ENCODE data around the gene PLSCR1. TPM values are rescaled to one million over a fixed set of nuclear protein-coding genes. Genes with fewer than 3 reads are reported as not detected.

PLSCR1 gene
- total RNA-seq, 1 experiment from 2014 or later: 48.9 TPM

DNA sequence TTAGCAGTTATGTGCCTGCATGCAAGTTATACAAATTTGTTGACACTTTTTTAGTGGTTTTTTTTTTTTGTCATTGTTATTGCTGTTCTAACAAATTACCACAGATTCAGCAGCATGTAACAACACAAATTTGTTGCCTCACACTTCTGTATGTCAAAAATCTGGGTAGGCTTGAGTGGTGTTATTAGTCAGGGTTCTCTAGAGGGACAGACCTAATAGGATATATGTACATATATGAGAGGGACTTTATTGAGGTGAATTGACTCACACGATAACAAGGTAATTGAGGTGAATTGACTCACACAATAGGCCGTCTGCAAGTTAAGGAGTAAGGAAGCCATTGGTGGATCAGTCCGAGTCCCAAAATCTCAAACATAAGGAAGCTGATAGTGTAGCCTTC, 15.0 kb upstream of the PLSCR1 start:
- no peak overlapping the region for H2AFZ ChIP-seq (ENCODE audit: low read length)
- no peak overlapping the region for H2BK12ac ChIP-seq (ENCODE audit: insufficient read length, low read depth, low read length)
- Mint-ChIP-seq H3K4me3 (no peak overlapping the region), H3K4me1 (peaks cover 1% of the 10 kb centered on the region in 2 experiments), H3K36me3 (ENCODE audit: insufficient read depth in 1 of 3, low read depth in 3 of 3) (peaks cover 0 to 18% (median 9%) of the 10 kb centered on the region in 3 experiments; a peak in 6 of 7 replicates), H3K9me3 (peaks cover 4 to 13% of the 10 kb centered on the region in 2 experiments; a peak in 3 of 5 replicates), H3K27ac (no peak overlapping the region), H3K27me3 (ENCODE audit: low read depth) (peaks cover 2% of the 10 kb centered on the region)
- H3K9ac ChIP-seq (ENCODE audit: extremely low read depth, insufficient read length, low read length): no peak overlapping the region
- H3K4ac ChIP-seq (ENCODE audit: low read depth, low read length): no peak overlapping the region
- no peak overlapping the region for H2BK20ac ChIP-seq (ENCODE audit: low read depth, low read length, poor library complexity, severe bottlenecking)
- no peak overlapping the region for H3K14ac ChIP-seq (ENCODE audit: insufficient read depth, low read length)
- H4K8ac ChIP-seq (replicated peaks; ENCODE audit: insufficient read length, low read depth, low read length): no peak overlapping the region
- no peak overlapping the region for H3K18ac ChIP-seq (ENCODE audit: insufficient read length, low read depth, low read length)
- TF ChIP-seq, protein P1, sequence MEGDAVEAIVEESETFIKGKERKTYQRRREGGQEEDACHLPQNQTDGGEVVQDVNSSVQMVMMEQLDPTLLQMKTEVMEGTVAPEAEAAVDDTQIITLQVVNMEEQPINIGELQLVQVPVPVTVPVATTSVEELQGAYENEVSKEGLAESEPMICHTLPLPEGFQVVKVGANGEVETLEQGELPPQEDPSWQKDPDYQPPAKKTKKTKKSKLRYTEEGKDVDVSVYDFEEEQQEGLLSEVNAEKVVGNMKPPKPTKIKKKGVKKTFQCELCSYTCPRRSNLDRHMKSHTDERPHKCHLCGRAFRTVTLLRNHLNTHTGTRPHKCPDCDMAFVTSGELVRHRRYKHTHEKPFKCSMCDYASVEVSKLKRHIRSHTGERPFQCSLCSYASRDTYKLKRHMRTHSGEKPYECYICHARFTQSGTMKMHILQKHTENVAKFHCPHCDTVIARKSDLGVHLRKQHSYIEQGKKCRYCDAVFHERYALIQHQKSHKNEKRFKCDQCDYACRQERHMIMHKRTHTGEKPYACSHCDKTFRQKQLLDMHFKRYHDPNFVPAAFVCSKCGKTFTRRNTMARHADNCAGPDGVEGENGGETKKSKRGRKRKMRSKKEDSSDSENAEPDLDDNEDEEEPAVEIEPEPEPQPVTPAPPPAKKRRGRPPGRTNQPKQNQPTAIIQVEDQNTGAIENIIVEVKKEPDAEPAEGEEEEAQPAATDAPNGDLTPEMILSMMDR (conservative IDR thresholded peaks at IDR 0.05): no peak
- no peak overlapping the region for H3K27ac ChIP-seq (ENCODE audit: insufficient read length, low read depth, low read length)
- no peak overlapping the region for H2AK5ac ChIP-seq (ENCODE audit: insufficient read length, low read length)
- H2BK15ac ChIP-seq (ENCODE audit: low read depth, low read length): no peak overlapping the region
- no peak overlapping the region for H3K23ac ChIP-seq (ENCODE audit: insufficient read length, low read depth, low read length)
- H3K56ac ChIP-seq (ENCODE audit: insufficient read length, low read depth, low read length): no peak overlapping the region
- H2BK5ac ChIP-seq (ENCODE audit: insufficient read length, low read length): no peak overlapping the region
- no peak overlapping the region for H3K4me2 ChIP-seq (ENCODE audit: insufficient read depth, insufficient read length, low read length)
- no peaks in the 10 kb centered on the region for H4K20me1 ChIP-seq (ENCODE audit: control insufficient read depth, insufficient read depth, insufficient read length)
- no peaks in the 10 kb centered on the region for H3K9me3 ChIP-seq (ENCODE audit: control insufficient read depth, low read depth, low read length)
- WGBS (ENCODE audit: extremely low coverage, insufficient read length, low lambda C conversion rate): no CpG with 5 or more reads among the region's 3 CpGs
- H3T11ph ChIP-seq (ENCODE audit: low read length): no peak overlapping the region
- H3K79me1 ChIP-seq (ENCODE audit: insufficient read depth, low read depth, low read length, poor library complexity, severe bottlenecking): no peaks in the 10 kb centered on the region
- H3K23me2 ChIP-seq (ENCODE audit: insufficient read length, low read depth, low read length, poor library complexity, severe bottlenecking): no peaks in the 10 kb centered on the region
- no peak overlapping the region for H2BK120ac ChIP-seq (ENCODE audit: low read depth, low read length, poor library complexity, severe bottlenecking)
- no peak overlapping the region for H4K5ac ChIP-seq (ENCODE audit: insufficient read length, low read depth, low read length)
- H3K79me2 ChIP-seq (ENCODE audit: insufficient read depth, low read length): no peaks in the 10 kb centered on the region
- no peaks in the 10 kb centered on the region for H3K4me1 ChIP-seq (ENCODE audit: insufficient read depth, low read length)
- DNase-seq: no peak
- H3K27me3 ChIP-seq (ENCODE audit: insufficient read depth, low read length): no peaks in the 10 kb centered on the region
- H4K91ac ChIP-seq (ENCODE audit: insufficient read length, low read depth, low read length): no peak overlapping the region

Data from H9 (cell line).